Keratinocyte (primary cell): ENCODE results near the gene ACSL3. TPM values are rescaled to one million over a fixed set of nuclear protein-coding genes. Genes with fewer than 3 reads are reported as not detected.

ENCODE experiments used
- DNase-seq: peaks from one replicate; pipeline ENCODE4 v3.0.0-alpha.2; 2011; ENCODE audit warnings: low read depth, missing footprints, low spot score
- FAIRE-seq: peaks from 2 replicates; lab custom pipeline; 2011; peaks lifted over from hg19 to GRCh38; lab: Jason Lieb, UNC
- H2AFZ ChIP-seq: 2 replicates; pipeline ENCODE4 v1.6.0; 2012; ENCODE audit warnings: low read length, control low read depth, inconsistent platforms; ENCODE audit not compliant: control insufficient read depth
- H3K27ac ChIP-seq: 2 replicates; pipeline ENCODE4 v1.5.1; 2011; ENCODE audit warnings: low read length; ENCODE audit not compliant: control insufficient read depth, insufficient read depth
- H3K27me3 ChIP-seq: 3 replicates; pipeline ENCODE4 v1.6.0; 2011; ENCODE audit warnings: low read length; ENCODE audit not compliant: control insufficient read depth, insufficient read depth; ENCODE audit errors: extremely low read depth
- H3K36me3 ChIP-seq, 2 experiments: 2 replicates in 1 of 2; 3 replicates in 1 of 2; pipeline ENCODE4 v1.5.1; 2011; ENCODE audit warnings: low read length in 2 of 2, mild to moderate bottlenecking in 1 of 2; ENCODE audit not compliant: control insufficient read depth in 2 of 2, insufficient read depth in 2 of 2; ENCODE audit errors: extremely low read depth in 1 of 2
- H3K4me1 ChIP-seq: 3 replicates; pipeline ENCODE4 v1.5.1; 2011; ENCODE audit warnings: low read length; ENCODE audit not compliant: control insufficient read depth, insufficient read depth; ENCODE audit errors: extremely low read depth
- H3K4me2 ChIP-seq: 3 replicates; pipeline ENCODE4 v1.6.0; 2011; ENCODE audit warnings: low read depth, low read length; ENCODE audit not compliant: control insufficient read depth, insufficient read depth; ENCODE audit errors: extremely low read depth
- H3K4me3 ChIP-seq, 3 experiments: fragments of 200-600 bp in 1 of 3; sonication (generic) in 1 of 3; 2 replicates in 2 of 3; 3 replicates in 1 of 3; pipeline ENCODE4 v1.5.1; 2011 to 2016; ENCODE audit warnings: low read length in 3 of 3, mild to moderate bottlenecking in 3 of 3, control low read depth in 2 of 3, inconsistent platforms in 1 of 3, low read depth in 1 of 3, mixed read lengths in 1 of 3, mixed run types in 1 of 3, moderate library complexity in 1 of 3; ENCODE audit not compliant: control insufficient read depth in 2 of 3, insufficient read depth in 2 of 3; ENCODE audit errors: extremely low read depth in 1 of 3
- H3K79me2 ChIP-seq: 2 replicates; pipeline ENCODE4 v1.6.0; 2012; ENCODE audit warnings: low read length; ENCODE audit not compliant: control insufficient read depth, insufficient read depth
- H3K9ac ChIP-seq: 3 replicates; pipeline ENCODE4 v1.6.0; 2011; ENCODE audit warnings: low read length; ENCODE audit not compliant: control insufficient read depth, insufficient read depth; ENCODE audit errors: extremely low read depth
- H3K9me1 ChIP-seq: 3 replicates; pipeline ENCODE4 v1.6.0; 2011; ENCODE audit warnings: low read length; ENCODE audit not compliant: control insufficient read depth, insufficient read depth; ENCODE audit errors: extremely low read depth
- H3K9me3 ChIP-seq: 2 replicates; pipeline ENCODE4 v1.5.1; 2012; ENCODE audit warnings: low read depth, low read length; ENCODE audit not compliant: control insufficient read depth
- H4K20me1 ChIP-seq: 3 replicates; pipeline ENCODE4 v1.6.0; 2011; ENCODE audit warnings: low read length; ENCODE audit not compliant: control insufficient read depth, insufficient read depth; ENCODE audit errors: extremely low read depth
- EZH2 ChIP-seq: IDR thresholded peaks from one replicate; pipeline ENCODE4 v1.6.1; 2012; ENCODE audit warnings: inconsistent platforms, mild to moderate bottlenecking, low read length, moderate library complexity
- dilution Hi-C: fragments of 300-500 bp; cut with MboI; formaldehyde crosslinking; loops from one replicate; pipeline ENCODE4 v1.7.0; 2020; ENCODE audit warnings: low sequenced_read_pairs; ENCODE audit not compliant: extremely low pct_ligation_motif_present
- polyA plus RNA-seq, 5 experiments: library from polyadenylated mRNA; depleted of rRNA in 3 of 5; stranded (reverse) in 3 of 5; stranded (forward) in 1 of 5; unstranded in 1 of 5; fragments of >200 nt; gene quantifications; 1 replicate in 1 of 5; 2 replicates in 3 of 5; 3 replicates in 1 of 5; pipeline versions ENCODE4 v1.2.1 to v1.2.3, GENCODE V29; 2011 to 2012; ENCODE audit warnings: missing spikeins in 2 of 5, low read depth in 1 of 5, low replicate concordance in 1 of 5
- TF ChIP-seq, protein P1 (sequence below), 3 experiments: IDR thresholded peaks in 1 of 3; conservative IDR thresholded peaks in 1 of 3; optimal IDR thresholded peaks in 1 of 3; 2 replicates in 2 of 3; 3 replicates in 1 of 3; pipeline versions ENCODE3 to v1.5.1; 2011; ENCODE audit warnings: low read length in 3 of 3, mild to moderate bottlenecking in 3 of 3, moderate library complexity in 2 of 3, control low read depth in 1 of 3, inconsistent platforms in 1 of 3; ENCODE audit not compliant: insufficient read depth in 2 of 3; ENCODE audit errors: extremely low read depth in 1 of 3

ACSL3 gene
- polyA plus RNA-seq, 1 donor (not counting 4 experiments of a cell fraction or from before 2014, with no cell fraction given): 197 TPM

DNA sequence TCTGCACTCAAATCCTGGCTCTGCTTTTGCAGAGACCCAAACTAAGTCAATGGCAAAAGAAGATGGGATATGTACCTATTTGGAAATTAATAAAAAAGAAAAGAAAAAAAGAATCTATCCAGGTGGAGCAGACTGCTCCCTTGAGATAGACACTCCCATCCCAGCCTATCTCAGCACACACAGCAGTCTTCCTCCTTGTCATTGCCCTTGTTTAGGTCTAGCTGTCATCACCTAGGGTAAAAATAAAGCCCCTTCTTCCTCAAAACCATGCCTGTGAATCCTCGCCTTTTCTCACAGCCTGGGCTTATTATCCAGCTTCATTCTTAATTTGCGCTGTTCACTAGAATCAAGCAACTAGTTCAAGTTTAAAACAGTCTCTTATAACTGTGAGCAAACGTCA, 30.7 kb upstream of the ACSL3 start:
- Histone ChIP-seq H3K79me2 (no peaks in the 10 kb centered on the region), H3K27ac (no peak overlapping the region), H3K9me3 (no peaks in the 10 kb centered on the region), H3K4me3 (no peak overlapping the region), H3K4me2 (no peak overlapping the region), H3K9me1 (no peaks in the 10 kb centered on the region), H2AFZ (no peak overlapping the region), H3K27me3 (no peaks in the 10 kb centered on the region), H3K9ac (no peak overlapping the region), H3K4me1 (peaks cover 2% of the 10 kb centered on the region), H4K20me1 (no peaks in the 10 kb centered on the region), H3K36me3 (no peaks in the 10 kb centered on the region)
- TF ChIP-seq, protein P1, sequence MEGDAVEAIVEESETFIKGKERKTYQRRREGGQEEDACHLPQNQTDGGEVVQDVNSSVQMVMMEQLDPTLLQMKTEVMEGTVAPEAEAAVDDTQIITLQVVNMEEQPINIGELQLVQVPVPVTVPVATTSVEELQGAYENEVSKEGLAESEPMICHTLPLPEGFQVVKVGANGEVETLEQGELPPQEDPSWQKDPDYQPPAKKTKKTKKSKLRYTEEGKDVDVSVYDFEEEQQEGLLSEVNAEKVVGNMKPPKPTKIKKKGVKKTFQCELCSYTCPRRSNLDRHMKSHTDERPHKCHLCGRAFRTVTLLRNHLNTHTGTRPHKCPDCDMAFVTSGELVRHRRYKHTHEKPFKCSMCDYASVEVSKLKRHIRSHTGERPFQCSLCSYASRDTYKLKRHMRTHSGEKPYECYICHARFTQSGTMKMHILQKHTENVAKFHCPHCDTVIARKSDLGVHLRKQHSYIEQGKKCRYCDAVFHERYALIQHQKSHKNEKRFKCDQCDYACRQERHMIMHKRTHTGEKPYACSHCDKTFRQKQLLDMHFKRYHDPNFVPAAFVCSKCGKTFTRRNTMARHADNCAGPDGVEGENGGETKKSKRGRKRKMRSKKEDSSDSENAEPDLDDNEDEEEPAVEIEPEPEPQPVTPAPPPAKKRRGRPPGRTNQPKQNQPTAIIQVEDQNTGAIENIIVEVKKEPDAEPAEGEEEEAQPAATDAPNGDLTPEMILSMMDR (optimal IDR thresholded peaks at IDR 0.05 in 1 of 3, IDR thresholded peaks at IDR 0.05 in 1 of 3, conservative IDR thresholded peaks at IDR 0.05 in 1 of 3; ENCODE audit: extremely low read depth in 1 of 3, insufficient read depth in 2 of 3, low read length in 3 of 3): no peak
- TF ChIP-seq EZH2: no peak
- dilution Hi-C loops: no loop called here
- DNase-seq: no peak
- no peak for FAIRE-seq

DNA sequence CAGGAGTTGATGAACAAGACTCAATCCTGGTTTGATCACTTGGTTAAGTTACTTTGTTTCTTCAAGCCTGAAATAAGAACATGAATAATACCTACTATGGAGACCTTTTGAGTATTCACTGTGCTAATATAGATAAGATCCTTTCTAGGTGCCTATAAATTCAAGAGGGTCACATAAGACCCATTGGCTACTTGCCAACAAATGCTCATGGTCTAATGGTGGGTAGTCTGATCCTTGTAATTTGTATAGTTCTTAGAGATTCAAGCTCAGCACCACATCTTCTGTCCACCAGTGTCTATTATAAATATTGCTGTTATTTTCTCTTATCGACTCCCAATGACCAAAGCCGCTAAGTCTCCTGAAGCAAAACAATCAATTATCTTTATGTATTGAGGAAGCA, 27.4 kb upstream of the ACSL3 start:
- TF ChIP-seq, protein P1 (optimal IDR thresholded peaks at IDR 0.05 in 1 of 3, IDR thresholded peaks at IDR 0.05 in 1 of 3, conservative IDR thresholded peaks at IDR 0.05 in 1 of 3; ENCODE audit: extremely low read depth in 1 of 3, insufficient read depth in 2 of 3, low read length in 3 of 3): no peak
- TF ChIP-seq EZH2: no peak
- Histone ChIP-seq H2AFZ (no peak overlapping the region), H3K9me3 (no peaks in the 10 kb centered on the region), H3K4me1 (peaks cover 26% of the 10 kb centered on the region), H3K36me3 (no peaks in the 10 kb centered on the region), H3K9ac (no peak overlapping the region), H3K79me2 (no peaks in the 10 kb centered on the region), H3K4me2 (no peak overlapping the region), H3K9me1 (no peaks in the 10 kb centered on the region), H4K20me1 (no peaks in the 10 kb centered on the region), H3K27me3 (no peaks in the 10 kb centered on the region), H3K27ac (no peak overlapping the region), H3K4me3 (no peak overlapping the region)
- FAIRE-seq (no peak), DNase-seq (no peak)
- dilution Hi-C loops: no loop called here
